ENCODE measurements around the gene MYO3B.

Gene MYO3B

DNA sequence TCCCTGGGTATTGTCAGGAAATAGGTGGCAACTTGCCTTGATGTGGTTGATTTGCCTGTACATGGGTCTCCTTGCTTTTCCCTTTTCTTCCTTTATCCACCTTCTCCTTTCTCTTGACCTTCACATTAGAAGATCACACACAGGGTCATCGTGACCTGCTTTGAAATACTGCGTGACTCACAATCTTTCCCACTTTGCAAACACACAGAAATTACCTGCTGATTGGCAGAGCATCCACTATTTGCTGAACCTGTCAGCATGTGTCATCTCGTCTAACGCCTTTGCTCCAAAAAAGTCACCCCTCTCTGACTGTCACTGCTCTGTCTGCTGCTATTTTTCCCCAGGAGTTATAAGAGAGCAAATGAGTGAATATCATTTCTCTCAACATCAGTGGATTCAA, 60.8 kb downstream of the MYO3B start:
- Mint-ChIP-seq H3K27ac (no peak overlapping the region), H3K4me1 (ENCODE audit: low read depth in 2 of 2) (no peaks in the 10 kb centered on the region), H3K36me3 (ENCODE audit: insufficient read depth) (no peaks in the 10 kb centered on the region), H3K27me3 (peaks cover 34 to 49% of the 10 kb centered on the region in 2 donors), H3K4me3 (no peak overlapping the region), H3K9me3 (no peaks in the 10 kb centered on the region)
- ATAC-seq (replicated peaks): no peak
- DNase-seq: no peak

DNA sequence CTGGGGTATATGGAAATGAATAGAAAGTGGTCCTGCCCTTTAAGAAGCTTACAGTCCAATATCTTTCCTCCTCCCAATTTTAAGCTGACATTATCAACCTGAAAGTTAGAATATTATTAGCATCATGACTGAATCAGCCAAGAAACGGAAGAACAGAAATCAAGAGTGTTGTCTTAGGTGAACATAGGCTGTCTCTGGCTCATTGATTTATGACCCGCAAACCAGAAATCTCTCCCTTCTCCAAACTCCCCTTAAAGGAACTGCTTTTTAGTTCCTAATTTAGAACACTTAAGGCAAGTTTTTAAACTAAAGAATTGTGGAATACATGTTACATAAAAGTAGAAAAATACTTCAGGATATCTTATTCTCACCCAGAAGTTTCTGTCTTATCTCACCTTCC, 62.7 kb downstream of the MYO3B start:
- Mint-ChIP-seq H3K9me3 (no peaks in the 10 kb centered on the region), H3K27me3 (peaks cover 46 to 64% of the 10 kb centered on the region in 2 donors), H3K4me1 (ENCODE audit: low read depth in 2 of 2) (no peaks in the 10 kb centered on the region), H3K4me3 (no peak overlapping the region), H3K36me3 (ENCODE audit: insufficient read depth) (no peaks in the 10 kb centered on the region), H3K27ac (no peak overlapping the region)
- no peak for DNase-seq
- ATAC-seq (replicated peaks): no peak

DNA sequence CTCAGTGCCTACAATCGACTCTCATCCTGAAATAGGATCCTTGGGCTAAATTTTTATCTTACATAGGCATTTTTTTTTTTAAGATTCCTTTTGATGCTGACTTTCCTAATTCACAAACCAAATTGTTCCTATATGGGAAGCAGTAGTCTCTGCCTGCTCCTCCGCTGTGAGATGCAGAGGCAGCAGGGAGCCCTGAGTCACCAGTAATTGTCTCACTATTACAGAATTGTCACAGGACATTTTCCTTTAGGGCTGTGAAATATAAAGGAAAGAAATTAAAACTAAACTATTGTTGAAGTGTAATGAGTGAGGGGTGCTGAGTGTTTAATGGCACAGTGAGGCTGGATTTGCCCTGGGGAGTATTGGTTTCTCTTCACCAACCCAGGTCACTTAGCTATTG, 63.8 kb downstream of the MYO3B start:
- Mint-ChIP-seq H3K9me3 (no peaks in the 10 kb centered on the region), H3K27me3 (peaks cover 46 to 64% of the 10 kb centered on the region in 2 donors), H3K27ac (no peak overlapping the region), H3K4me3 (no peak overlapping the region), H3K36me3 (ENCODE audit: insufficient read depth) (no peaks in the 10 kb centered on the region), H3K4me1 (ENCODE audit: low read depth in 2 of 2) (no peaks in the 10 kb centered on the region)
- no peak for DNase-seq
- no peak for ATAC-seq (replicated peaks)

DNA sequence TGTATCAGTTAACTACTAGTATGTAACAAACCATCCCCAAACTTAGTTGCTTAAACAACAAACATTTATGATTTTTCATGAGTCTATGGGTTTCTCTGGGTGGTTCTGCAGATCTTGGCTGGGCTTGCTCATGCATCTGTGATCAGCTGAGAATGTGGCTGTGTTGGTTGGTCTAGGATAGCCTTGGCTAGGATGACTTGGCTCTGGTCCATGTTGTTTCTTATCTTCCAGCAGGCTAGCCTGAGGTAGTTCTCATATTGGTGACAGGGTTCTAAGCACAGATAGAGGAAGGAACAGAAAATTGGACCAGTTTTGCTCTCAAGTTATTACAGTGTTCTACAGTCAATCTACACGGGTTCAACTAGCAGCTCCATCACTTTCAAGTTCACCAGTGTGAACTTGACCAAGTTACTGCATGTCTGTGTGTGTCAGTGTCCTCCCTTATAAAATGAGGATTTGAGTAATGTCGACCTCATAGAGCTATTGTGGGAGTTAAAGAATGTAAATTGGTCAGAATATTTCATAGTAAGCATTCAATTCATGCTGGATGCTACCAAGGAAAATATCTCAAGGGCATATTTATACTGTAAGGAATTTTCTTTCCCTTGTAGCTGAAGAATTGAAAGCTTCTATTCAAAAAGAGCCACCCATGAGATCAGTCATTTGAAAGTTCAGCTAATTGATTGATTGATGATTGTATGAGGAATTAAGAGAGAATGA, 65.3 kb downstream of the MYO3B start:
- no peaks in the 10 kb centered on the region for H3K4me1 Mint-ChIP-seq (ENCODE audit: low read depth in 2 of 2)
- no peak overlapping the region for H3K4me3 Mint-ChIP-seq
- H3K36me3 Mint-ChIP-seq (ENCODE audit: insufficient read depth): no peaks in the 10 kb centered on the region
- peaks cover 56 to 73% of the 10 kb centered on the region in 2 donors for H3K27me3 Mint-ChIP-seq
- no peak for ATAC-seq (replicated peaks)
- H3K27ac Mint-ChIP-seq: no peak overlapping the region
- H3K9me3 Mint-ChIP-seq: no peaks in the 10 kb centered on the region
- no peak for DNase-seq

DNA sequence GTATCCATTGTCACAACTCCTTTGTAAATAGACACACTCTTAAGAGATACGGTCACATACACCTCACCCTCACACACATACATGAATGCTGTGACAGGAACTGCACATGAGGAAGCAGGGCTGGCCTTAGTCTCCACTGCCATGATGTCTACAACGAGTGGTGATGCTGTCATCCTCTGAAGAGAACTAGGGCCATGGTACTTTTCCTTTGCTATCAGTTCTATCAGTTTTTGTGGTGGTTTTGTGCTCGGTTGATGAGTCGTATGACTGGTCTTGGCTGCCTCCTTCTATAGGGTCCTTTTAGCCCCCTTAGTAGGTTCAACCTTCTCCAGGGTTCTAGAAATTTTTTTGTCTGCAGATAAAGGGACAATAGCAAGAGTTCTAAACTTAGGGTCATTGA, 66.0 kb downstream of the MYO3B start:
- no peak for ATAC-seq (replicated peaks)
- no peak for DNase-seq
- Mint-ChIP-seq H3K36me3 (ENCODE audit: insufficient read depth) (no peaks in the 10 kb centered on the region), H3K9me3 (no peaks in the 10 kb centered on the region), H3K4me1 (ENCODE audit: low read depth in 2 of 2) (no peaks in the 10 kb centered on the region), H3K27ac (no peak overlapping the region), H3K27me3 (peaks cover 49 to 79% of the 10 kb centered on the region in 2 donors), H3K4me3 (no peak overlapping the region)

DNA sequence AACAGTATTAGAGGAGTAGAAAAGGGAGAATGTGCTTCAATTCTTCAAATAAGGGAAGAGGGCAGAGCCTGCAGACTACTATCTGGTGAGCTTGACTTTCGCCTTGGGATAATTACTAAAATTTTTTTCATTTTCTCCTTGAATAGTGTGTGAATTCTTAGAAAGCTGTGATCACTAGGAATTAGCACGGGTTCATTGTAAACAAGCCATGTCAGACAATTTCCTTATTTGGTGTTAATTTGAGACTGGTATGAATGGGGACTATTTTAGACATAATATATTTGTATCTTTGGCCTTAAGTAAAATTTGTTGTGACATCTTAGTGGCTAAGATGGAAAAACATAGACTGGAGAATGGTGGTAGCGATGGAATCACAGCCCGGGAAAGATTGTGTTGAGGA, 66.6 kb downstream of the MYO3B start:
- ATAC-seq (replicated peaks) (no peak), DNase-seq (no peak)
- H3K4me1 Mint-ChIP-seq (ENCODE audit: low read depth in 2 of 2): no peaks in the 10 kb centered on the region
- H3K27ac Mint-ChIP-seq: no peak overlapping the region
- H3K27me3 Mint-ChIP-seq: peaks cover 44 to 77% of the 10 kb centered on the region in 2 donors
- H3K4me3 Mint-ChIP-seq: no peak overlapping the region
- H3K36me3 Mint-ChIP-seq (ENCODE audit: insufficient read depth): no peaks in the 10 kb centered on the region
- no peaks in the 10 kb centered on the region for H3K9me3 Mint-ChIP-seq

DNA sequence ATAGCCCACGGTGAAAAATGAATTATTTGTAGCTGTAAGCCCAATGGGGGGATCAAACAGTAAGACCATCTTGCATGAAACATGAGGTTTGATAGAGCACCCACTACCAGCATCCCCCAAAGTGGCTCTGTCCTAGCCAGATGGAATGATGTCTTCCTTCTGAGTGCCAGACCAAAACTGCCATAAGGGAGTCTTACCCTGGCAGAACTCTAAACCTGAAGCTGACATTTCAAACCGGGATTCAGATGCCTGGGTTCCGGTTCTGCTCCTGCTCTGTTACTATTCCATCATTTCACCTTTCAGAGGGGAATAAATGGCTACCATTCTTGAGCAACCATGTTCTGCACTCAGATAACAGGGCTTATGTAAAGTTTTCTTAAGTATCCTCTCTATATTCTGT, 67.4 kb downstream of the MYO3B start:
- DNase-seq (no peak), ATAC-seq (replicated peaks) (no peak)
- no peak overlapping the region for H3K27ac Mint-ChIP-seq
- H3K27me3 Mint-ChIP-seq: peaks cover 42 to 72% of the 10 kb centered on the region in 2 donors
- no peaks in the 10 kb centered on the region for H3K9me3 Mint-ChIP-seq
- H3K4me1 Mint-ChIP-seq (ENCODE audit: low read depth in 2 of 2): no peaks in the 10 kb centered on the region
- H3K4me3 Mint-ChIP-seq: no peak overlapping the region
- H3K36me3 Mint-ChIP-seq (ENCODE audit: insufficient read depth): no peaks in the 10 kb centered on the region

DNA sequence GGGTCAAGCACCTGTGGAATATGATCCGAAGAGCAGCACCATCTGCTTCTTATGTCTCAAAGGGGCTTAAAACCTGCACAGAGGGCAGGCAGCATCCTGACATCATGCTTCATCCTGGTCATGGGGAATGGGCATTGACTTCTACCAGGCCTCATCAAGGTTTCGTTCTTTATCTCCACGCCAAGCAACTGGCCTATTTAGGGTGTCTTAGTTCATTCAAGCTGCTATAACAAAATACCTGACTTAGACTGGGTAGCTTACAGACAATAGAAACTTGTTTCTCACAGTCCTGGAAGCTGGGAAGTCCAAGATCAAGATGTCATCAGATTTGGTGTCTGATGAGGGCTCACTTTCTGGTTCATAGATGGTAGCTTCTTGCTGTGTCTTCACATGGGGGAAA, 69.4 kb downstream of the MYO3B start:
- H3K4me1 Mint-ChIP-seq (ENCODE audit: low read depth in 2 of 2): no peaks in the 10 kb centered on the region
- H3K27ac Mint-ChIP-seq: no peak overlapping the region
- no peak for ATAC-seq (replicated peaks)
- no peaks in the 10 kb centered on the region for H3K36me3 Mint-ChIP-seq (ENCODE audit: insufficient read depth)
- DNase-seq: no peak
- peaks cover 32 to 63% of the 10 kb centered on the region in 2 donors for H3K27me3 Mint-ChIP-seq
- H3K9me3 Mint-ChIP-seq: no peaks in the 10 kb centered on the region
- no peak overlapping the region for H3K4me3 Mint-ChIP-seq

DNA sequence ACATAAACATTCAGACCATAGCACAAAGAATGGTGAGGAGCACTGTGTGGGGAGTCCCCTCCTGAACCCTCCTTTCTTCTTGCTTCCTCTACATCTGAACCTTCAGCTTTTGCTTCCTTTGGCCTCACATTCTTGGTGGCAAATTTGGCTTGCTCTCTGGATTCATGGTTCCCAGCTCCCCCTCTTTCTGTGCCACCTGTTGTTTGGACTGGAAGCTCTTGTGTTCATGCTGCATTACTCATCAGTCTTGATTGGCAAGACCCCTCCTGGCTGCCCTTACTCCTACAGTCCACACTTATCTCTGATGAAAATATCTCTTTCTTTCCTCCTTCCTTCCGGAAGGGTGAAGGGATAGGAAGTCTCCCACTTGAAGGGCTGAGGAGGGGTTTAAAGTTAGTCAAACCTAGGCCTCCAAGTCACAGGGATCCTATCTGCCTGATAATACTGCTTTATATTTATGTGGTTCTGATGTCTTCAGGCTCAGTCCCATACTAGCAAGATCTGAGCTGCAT, 70.0 kb downstream of the MYO3B start:
- H3K36me3 Mint-ChIP-seq (ENCODE audit: insufficient read depth): no peaks in the 10 kb centered on the region
- no peak overlapping the region for H3K4me3 Mint-ChIP-seq
- H3K9me3 Mint-ChIP-seq: no peaks in the 10 kb centered on the region
- DNase-seq (no peak), ATAC-seq (replicated peaks) (no peak)
- no peaks in the 10 kb centered on the region for H3K4me1 Mint-ChIP-seq (ENCODE audit: low read depth in 2 of 2)
- H3K27me3 Mint-ChIP-seq: peaks cover 38 to 63% of the 10 kb centered on the region in 2 donors
- H3K27ac Mint-ChIP-seq: no peak overlapping the region

DNA sequence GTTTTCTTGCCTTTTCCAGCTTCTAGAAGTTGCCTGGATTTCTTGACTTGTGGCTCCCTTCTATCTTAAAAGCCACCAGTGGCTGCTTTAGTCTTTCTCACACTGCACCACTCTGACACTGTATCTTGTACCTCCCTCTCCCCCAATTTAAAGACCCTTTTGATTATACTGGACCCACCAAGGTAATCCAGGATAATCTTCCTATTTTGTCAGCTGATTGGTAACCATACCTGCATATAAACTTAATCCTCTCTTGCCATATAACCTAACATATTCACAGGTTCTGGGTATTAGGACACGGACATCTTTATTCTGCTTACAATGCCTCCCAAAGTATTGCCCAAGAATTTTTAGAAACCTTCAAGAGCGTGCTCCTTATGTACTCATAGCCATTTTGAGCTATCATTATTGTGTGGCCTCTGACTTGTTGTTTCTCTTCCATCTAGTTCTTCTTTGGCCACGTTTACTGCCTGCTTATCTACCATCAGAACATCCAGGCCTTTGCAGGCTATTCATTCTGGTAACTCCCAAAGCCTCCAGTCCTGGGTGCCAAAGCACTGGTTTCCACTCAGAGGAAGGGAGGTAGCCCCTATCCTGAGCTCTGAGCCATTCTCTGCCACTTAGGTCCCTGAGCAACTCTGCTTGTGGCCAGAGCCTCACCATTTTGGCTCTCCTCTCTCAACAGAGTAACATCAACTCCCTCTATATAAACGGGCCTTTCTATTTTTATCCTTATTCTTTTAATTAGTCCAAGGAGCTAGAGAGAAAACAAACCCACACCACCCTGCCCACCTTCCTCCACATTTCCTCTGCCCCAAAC, 70.8 kb downstream of the MYO3B start:
- Mint-ChIP-seq H3K27me3 (peaks cover 47 to 63% of the 10 kb centered on the region in 2 donors), H3K36me3 (ENCODE audit: insufficient read depth) (no peaks in the 10 kb centered on the region), H3K9me3 (no peaks in the 10 kb centered on the region), H3K4me1 (ENCODE audit: low read depth in 2 of 2) (no peaks in the 10 kb centered on the region), H3K4me3 (no peak overlapping the region), H3K27ac (no peak overlapping the region)
- DNase-seq (no peak), ATAC-seq (replicated peaks) (no peak)

DNA sequence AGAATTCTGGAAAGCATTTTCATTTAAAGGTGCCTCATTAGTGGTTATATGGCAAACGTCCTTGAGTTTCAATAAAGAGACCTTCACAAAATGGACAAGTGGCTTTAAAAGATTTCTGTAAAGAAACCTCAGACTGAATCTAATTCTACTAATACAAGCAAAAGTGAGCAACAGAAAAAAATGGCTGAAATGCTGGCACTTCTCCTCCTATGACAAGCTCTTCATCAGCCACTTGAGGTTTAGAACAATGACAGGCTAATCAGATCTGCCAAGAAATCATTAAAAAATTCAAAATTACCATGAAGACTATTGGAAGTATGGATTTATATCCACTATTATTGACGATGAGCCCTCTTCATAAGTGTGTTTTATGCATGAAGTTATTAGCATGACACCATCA, 71.8 kb downstream of the MYO3B start:
- no peaks in the 10 kb centered on the region for H3K9me3 Mint-ChIP-seq

DNA sequence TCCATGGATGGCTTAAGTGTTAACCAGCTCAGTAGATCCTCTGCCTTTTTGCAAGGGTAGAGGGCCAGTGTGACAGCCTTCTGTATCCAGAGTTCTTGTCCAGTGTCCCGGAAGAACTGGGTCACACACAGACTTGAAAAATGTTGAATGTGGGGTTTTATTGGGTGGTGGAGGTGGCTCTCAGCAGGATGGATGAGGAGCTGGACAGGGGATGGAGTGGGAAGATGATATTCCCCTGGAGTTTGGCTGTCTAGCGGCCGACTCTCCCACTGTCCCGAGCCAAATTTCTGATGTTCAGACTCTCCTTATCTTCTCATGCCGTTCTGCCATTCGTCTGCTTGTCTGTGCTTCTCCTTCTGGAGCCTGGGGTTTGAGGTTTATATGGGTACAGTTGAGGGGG, 72.6 kb downstream of the MYO3B start:
- DNase-seq (no peak), ATAC-seq (replicated peaks) (no peak)
- Mint-ChIP-seq H3K27ac (no peak overlapping the region), H3K4me3 (no peak overlapping the region), H3K9me3 (no peaks in the 10 kb centered on the region), H3K27me3 (peaks cover 48 to 66% of the 10 kb centered on the region in 2 donors), H3K36me3 (ENCODE audit: insufficient read depth) (no peaks in the 10 kb centered on the region), H3K4me1 (ENCODE audit: low read depth in 2 of 2) (no peaks in the 10 kb centered on the region)

More for the DNA sequence above, 71.8 kb downstream of the MYO3B start:
- Mint-ChIP-seq H3K27ac (no peak overlapping the region), H3K36me3 (ENCODE audit: insufficient read depth) (no peaks in the 10 kb centered on the region), H3K4me3 (no peak overlapping the region), H3K4me1 (ENCODE audit: low read depth in 2 of 2) (no peaks in the 10 kb centered on the region), H3K27me3 (peaks cover 46 to 63% of the 10 kb centered on the region in 2 donors)
- DNase-seq (no peak), ATAC-seq (replicated peaks) (no peak)

DNA sequence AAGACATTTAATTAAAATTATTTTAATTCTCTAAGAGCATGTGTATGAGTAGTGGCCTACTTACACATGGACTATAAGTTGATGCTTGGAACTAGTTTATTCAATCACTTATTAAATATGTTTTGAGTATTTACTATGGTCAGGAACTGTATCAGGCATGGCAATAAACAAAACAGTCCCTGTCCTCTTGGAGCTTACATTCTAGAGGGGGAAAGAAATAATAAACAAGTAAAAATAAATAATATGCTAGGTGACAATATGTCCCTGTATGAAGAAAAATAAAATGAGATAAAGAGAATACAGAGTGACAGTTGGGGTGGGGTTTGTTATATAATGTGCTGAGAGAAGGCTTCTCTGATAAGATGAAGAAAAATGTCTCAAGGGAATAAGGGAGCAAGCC, 74.5 kb downstream of the MYO3B start:
- Mint-ChIP-seq H3K4me1 (ENCODE audit: low read depth in 2 of 2) (no peaks in the 10 kb centered on the region), H3K36me3 (ENCODE audit: insufficient read depth) (no peaks in the 10 kb centered on the region), H3K9me3 (no peaks in the 10 kb centered on the region), H3K27me3 (peaks cover 56 to 69% of the 10 kb centered on the region in 2 donors), H3K27ac (no peak overlapping the region), H3K4me3 (no peak overlapping the region)
- ATAC-seq (replicated peaks): no peak
- no peak for DNase-seq

DNA sequence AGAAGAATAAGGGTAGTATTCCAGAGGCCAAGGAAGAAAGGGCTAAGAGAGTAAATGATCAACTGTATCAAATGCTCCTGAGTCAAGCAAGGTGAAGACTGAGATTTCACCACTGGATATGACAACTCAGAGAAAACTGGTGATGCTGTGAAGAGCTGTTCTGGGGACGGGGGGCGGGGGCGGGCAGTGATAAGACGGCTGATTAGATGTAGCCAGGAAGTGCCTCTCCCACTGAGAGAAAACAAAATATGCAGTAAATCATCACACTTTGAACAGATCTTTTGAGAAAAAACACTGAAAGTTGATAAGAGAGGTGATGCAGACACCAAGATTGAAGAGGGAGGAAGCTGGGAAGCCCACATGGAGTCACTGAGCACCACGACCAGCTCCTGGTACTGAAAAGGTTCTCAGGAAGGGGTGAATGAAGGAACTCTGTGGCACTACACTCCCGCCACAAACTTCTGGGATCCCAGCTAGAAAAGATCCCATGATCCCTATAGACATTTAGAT, 75.8 kb downstream of the MYO3B start:
- Mint-ChIP-seq H3K36me3 (ENCODE audit: insufficient read depth) (no peaks in the 10 kb centered on the region), H3K27me3 (peaks cover 49 to 55% of the 10 kb centered on the region in 2 donors), H3K27ac (no peak overlapping the region), H3K9me3 (no peaks in the 10 kb centered on the region), H3K4me3 (no peak overlapping the region), H3K4me1 (ENCODE audit: low read depth in 2 of 2) (no peaks in the 10 kb centered on the region)
- no peak for DNase-seq
- no peak for ATAC-seq (replicated peaks)

Measured in effector memory CD8-positive, alpha-beta T cell (primary cell).